ENCODE measurements around the gene ZNF432.

GRCh38 chr19:52048555-52049501 lies at the start of gene ZNF432:
- peak; percentile 80 to 91 for TF ChIP-seq POLR2AphosphoS5 (IDR thresholded peaks at IDR 0.05)
- TF ChIP-seq POLR2A (IDR thresholded peaks at IDR 0.05; ENCODE audit: low read depth): peak; percentile 28

Measured in esophagus muscularis mucosa (tissue), 2 donors.